GM21529 (cell line): ENCODE results near the gene TNRC6C.
A peak's percentile ranks its signal among the peaks of the same experiment; 100 is the strongest.

Experiments
- ATAC-seq: cut with Tn5 transposase; IDR thresholded peaks from one replicate; pipeline ENCODE4 v1.9.1; 2021; ENCODE audit not compliant: unreplicated experiment

Gene TNRC6C

DNA sequence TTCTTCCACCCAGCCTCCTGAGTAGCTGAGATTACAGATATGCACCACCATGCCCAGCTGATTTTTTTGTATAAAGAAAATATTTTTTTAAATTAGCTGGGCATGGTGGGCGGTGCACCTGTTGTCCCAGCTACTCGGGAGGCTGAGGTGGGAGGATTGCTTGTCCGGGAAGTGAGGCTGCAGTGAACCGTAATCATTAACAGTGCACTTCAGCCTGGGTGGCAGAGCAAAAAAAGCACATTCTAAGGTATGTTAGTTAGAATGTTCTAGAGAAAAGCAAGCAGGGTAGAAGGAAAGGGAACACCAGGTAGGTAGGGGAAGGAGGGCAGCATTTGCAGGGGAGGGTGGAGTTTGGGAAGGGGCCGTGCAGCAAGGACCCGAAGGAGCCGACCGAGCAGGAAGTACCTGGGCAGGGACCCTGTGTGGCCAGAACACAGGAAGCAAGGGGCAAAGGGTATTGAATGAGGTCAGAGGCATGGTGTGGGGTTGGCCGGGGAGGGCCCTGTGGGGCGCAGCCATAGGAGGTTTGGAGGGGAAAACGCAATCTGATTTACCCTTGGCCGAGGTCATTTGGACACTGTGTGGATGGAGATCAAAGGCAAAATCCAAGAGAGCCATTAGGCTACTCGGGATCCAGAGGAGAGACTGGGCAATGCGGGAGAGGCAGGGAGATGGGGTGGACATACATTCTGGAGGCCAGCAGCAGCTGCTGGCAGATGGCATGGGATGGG is 189.9 kb downstream of the TNRC6C start:
- no peak for ATAC-seq

GRCh38 chr17:78151514-78152008 is 193.1 kb downstream of the TNRC6C start:
- ATAC-seq, result no peak

DNA sequence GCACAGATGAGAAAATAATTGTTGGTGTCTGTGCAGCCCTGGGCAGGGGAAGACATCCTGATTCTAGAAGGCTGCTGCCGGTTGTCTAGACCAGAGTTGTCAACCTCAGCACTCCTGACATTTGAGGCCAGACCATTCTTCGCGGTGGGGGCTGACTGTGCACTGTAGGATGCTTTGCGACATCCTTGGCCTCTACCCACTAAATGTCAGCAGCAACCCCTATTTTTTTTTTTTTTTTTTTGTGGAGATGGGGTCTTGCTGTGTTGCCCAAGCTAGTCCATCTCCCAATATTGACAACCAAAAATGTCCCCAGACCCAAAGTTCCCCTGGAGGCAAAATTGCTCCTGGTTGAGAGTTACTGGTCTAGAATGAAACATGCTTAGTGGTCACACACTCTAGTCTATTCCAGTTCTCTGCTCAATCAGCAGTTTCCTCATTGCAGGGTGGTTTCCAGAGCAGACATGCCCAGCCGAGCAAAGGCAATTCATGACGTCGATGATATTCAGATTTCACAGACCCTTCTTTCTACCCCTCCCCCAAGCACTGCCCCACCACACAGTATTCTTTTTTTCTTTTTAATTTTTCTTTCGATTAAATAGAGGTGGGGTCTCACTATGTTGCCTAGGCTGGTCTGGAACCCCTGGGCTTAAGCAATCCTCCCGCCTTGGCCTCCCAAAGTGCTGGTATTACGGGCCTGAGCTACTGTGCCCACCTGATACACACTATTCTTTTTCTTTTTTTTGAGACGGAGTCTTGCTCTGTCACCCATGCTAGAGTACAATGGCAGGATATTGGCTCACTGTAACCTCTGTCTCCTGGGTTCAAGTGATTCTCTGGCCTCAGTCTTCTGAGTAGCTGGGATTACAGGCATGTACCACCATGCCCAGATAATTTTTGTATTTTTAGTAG is 196.7 kb downstream of the TNRC6C start:
- peak; percentile 44 for ATAC-seq
